Smooth muscle cell (in vitro differentiated cells): ENCODE data around the gene HS6ST3. TPM values are rescaled to one million over a fixed set of nuclear protein-coding genes. Genes with fewer than 3 reads are reported as not detected.
"Not testable (repeated sequence)": the region's sequence is repeated elsewhere in the genome, so short reads cannot be mapped to it uniquely, and the experiment has no call there.

ENCODE experiments used
- DNase-seq: peaks from one replicate; lab custom pipeline; 2025; ENCODE audit not compliant: unreplicated experiment; lab: John Stamatoyannopoulos, UW
- H2AFZ ChIP-seq: fragments of 200-600 bp; sonication (generic); 2 replicates; pipeline ENCODE4 v1.6.0; 2016; ENCODE audit warnings: antibody characterized with exemption, low read depth, mild to moderate bottlenecking
- H3F3A ChIP-seq: fragments of 200-600 bp; sonication (generic); 2 replicates; pipeline ENCODE4 v1.6.0; 2017; ENCODE audit warnings: antibody characterized with exemption, low read depth
- H3K27ac ChIP-seq: fragments of 200-600 bp; sonication (generic); 2 replicates; pipeline ENCODE4 v1.5.1; 2016; ENCODE audit warnings: low read depth, mild to moderate bottlenecking
- H3K27me3 ChIP-seq: fragments of 200-600 bp; sonication (generic); 2 replicates; pipeline ENCODE4 v1.6.1; 2016; ENCODE audit warnings: low read depth, mild to moderate bottlenecking
- H3K36me3 ChIP-seq: fragments of 200-600 bp; sonication (generic); 2 replicates; pipeline ENCODE4 v1.5.1; 2016; ENCODE audit warnings: low read depth
- H3K4me1 ChIP-seq: fragments of 200-600 bp; sonication (generic); 2 replicates; pipeline ENCODE4 v1.5.1; 2016; ENCODE audit warnings: low read depth
- H3K4me2 ChIP-seq: fragments of 200-600 bp; sonication (generic); 2 replicates; pipeline ENCODE4 v1.6.0; 2016; ENCODE audit warnings: mild to moderate bottlenecking
- H3K4me3 ChIP-seq: fragments of 200-600 bp; sonication (generic); 2 replicates; pipeline ENCODE4 v1.5.1; 2016; ENCODE audit warnings: mild to moderate bottlenecking
- H3K79me2 ChIP-seq: fragments of 200-600 bp; sonication (generic); 2 replicates; pipeline ENCODE4 v1.6.0; 2016; ENCODE audit warnings: low read depth, mild to moderate bottlenecking
- H3K9ac ChIP-seq: fragments of 200-600 bp; sonication (generic); 2 replicates; pipeline ENCODE4 v1.6.0; 2016; ENCODE audit warnings: low read depth
- H3K9me3 ChIP-seq: fragments of 200-600 bp; sonication (generic); replicated peaks from 2 replicates; pipeline ENCODE4 v1.5.1; 2016; ENCODE audit warnings: low read depth
- H4K20me1 ChIP-seq: fragments of 200-600 bp; sonication (generic); 2 replicates; pipeline ENCODE4 v1.6.0; 2016; ENCODE audit warnings: low read depth
- WGBS: methylation state at CpG from one replicate; pipeline ENCODE4 v1.1.7; 2016; ENCODE audit warnings: low lambda C conversion rate; 5-methylcytosine and 5-hydroxymethylcytosine counted together
- polyA plus RNA-seq: library from polyadenylated mRNA; unstranded; fragments of >200 nt; fragmentation: Nextera tagmentation; extraction: Ambion mirVana; gene quantifications from 2 replicates; pipeline ENCODE4 v1.2.1, GENCODE V29; 2016
- total RNA-seq: library from RNA; depleted of rRNA; stranded (reverse); fragments of >200 nt; gene quantifications from 2 replicates; pipeline ENCODE4 v1.2.3, GENCODE V29; 2014
- TF ChIP-seq, protein P1 (sequence below): fragments of 200-600 bp; sonication (generic); IDR thresholded peaks from 2 replicates; pipeline ENCODE4 v1.5.1; 2017; ENCODE audit warnings: borderline replicate concordance, mild to moderate bottlenecking, antibody characterized with exemption; ENCODE audit not compliant: insufficient read depth, poor library complexity, severe bottlenecking

The HS6ST3 gene
- total and polyA plus RNA-seq, 2 experiments from 2014 or later: 0.09 TPM; not detected in 1

DNA sequence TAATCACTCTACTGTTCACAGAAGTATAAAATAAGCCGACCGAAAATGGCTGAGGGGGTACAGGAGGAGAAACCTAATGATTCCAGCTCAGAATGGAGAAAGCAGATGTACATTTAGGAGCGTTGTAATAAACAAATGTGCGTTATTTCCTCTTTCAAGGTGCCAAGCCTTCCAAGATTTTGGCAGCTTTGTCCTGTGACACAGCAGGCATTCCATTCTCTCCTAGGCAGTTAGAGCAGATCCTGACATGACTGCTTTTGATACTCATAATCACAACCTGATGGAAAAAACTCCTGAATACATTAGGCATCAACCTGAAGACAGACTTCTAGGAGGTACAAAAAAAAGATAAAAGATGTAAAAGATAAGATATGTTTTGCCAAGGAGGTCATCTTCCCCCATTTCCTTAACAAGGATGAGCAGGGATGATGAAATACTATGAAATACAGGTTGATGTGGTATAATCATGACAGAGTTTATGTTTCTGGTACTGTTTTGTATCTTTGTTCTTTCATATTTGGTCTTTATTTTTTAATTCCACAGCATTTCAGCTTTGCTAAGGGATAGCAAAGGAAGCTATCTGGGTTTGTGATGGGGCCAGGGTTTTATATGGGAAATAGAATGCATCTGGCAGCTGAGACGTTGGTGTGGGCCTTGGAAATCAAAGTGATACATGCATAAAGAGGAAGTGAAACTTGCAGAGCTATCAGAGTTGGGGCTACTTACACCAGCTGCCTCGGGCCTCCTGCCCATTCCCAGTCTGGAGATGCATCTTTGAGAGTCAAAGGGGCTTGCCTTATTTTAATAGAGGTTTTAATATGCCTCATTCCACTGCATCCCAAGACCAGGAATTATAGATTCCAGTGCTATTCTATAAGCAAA, 681.8 kb downstream of the HS6ST3 start:
- no peak overlapping the region for H3K27ac ChIP-seq

DNA sequence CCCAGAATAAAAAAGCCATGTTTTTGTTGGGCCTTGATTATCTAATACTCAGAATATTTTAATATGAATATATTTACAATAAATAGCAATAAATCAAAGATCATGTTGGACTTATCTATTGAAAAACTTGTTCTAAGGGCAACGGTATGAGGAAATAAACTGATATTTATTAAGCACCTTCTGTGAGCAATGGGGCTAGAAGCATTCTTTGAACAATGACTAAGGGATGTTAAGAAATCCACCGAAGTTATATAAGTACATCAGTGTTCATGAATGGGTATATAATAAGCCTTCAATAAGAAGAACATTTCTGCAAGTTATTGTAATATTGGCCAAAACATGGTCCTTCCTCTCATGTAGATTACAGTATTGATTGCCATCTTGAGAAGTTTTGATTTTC, 682.5 kb downstream of the HS6ST3 start:
- no peaks in the 10 kb centered on the region for H3K27me3 ChIP-seq
- H2AFZ ChIP-seq: no peak overlapping the region
- H3K4me2 ChIP-seq: no peak overlapping the region
- H4K20me1 ChIP-seq: no peaks in the 10 kb centered on the region
- no peaks in the 10 kb centered on the region for H3K79me2 ChIP-seq
- H3K27ac ChIP-seq: no peak overlapping the region
- H3F3A ChIP-seq: no peaks in the 10 kb centered on the region
- no peak for DNase-seq
- no peaks in the 10 kb centered on the region for H3K36me3 ChIP-seq
- no peak overlapping the region for H3K9ac ChIP-seq
- WGBS: 97% methylated on average over 2 of the region's 2 CpGs
- H3K9me3 ChIP-seq: no peaks in the 10 kb centered on the region
- H3K4me1 ChIP-seq: peaks cover 6% of the 10 kb centered on the region
- H3K4me3 ChIP-seq: no peak overlapping the region
- TF ChIP-seq, protein P1, sequence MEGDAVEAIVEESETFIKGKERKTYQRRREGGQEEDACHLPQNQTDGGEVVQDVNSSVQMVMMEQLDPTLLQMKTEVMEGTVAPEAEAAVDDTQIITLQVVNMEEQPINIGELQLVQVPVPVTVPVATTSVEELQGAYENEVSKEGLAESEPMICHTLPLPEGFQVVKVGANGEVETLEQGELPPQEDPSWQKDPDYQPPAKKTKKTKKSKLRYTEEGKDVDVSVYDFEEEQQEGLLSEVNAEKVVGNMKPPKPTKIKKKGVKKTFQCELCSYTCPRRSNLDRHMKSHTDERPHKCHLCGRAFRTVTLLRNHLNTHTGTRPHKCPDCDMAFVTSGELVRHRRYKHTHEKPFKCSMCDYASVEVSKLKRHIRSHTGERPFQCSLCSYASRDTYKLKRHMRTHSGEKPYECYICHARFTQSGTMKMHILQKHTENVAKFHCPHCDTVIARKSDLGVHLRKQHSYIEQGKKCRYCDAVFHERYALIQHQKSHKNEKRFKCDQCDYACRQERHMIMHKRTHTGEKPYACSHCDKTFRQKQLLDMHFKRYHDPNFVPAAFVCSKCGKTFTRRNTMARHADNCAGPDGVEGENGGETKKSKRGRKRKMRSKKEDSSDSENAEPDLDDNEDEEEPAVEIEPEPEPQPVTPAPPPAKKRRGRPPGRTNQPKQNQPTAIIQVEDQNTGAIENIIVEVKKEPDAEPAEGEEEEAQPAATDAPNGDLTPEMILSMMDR: no peak

More for the DNA sequence above, 681.8 kb downstream of the HS6ST3 start:
- Histone ChIP-seq H3K4me3 (no peak overlapping the region), H4K20me1 (no peaks in the 10 kb centered on the region), H3K27me3 (no peaks in the 10 kb centered on the region), H3F3A (no peaks in the 10 kb centered on the region), H3K9me3 (no peaks in the 10 kb centered on the region), H2AFZ (no peak overlapping the region), H3K4me2 (no peak overlapping the region), H3K9ac (no peak overlapping the region), H3K4me1 (peaks cover 7% of the 10 kb centered on the region), H3K79me2 (no peaks in the 10 kb centered on the region), H3K36me3 (no peaks in the 10 kb centered on the region)
- TF ChIP-seq, protein P1: no peak
- DNase-seq: no peak
- 83% methylated on average over 6 of the region's 6 CpGs for WGBS

DNA sequence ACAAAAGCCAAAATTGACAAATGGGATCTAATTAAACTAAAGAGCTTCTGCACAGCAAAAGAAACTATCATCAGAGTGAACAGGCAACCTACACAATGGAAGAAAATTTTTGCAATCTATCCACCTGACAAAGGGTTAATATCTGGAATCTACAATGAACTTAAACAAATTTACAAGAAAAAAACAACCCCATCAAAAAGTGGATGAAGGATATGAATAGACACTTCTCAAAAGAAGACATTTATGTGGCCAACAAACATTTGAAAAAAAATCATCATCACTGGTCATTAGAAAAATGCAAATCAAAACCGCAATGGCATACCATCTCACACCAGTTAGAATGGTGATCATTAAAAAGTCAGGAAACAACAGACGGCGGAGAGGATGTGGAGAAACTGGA, 688.4 kb downstream of the HS6ST3 start:
- H3K27ac ChIP-seq, H3K9me3 ChIP-seq, H3F3A ChIP-seq, H3K4me2 ChIP-seq, H3K27me3 ChIP-seq, H3K9ac ChIP-seq, DNase-seq, H3K4me1 ChIP-seq, H3K79me2 ChIP-seq, H2AFZ ChIP-seq, H4K20me1 ChIP-seq, H3K36me3 ChIP-seq, H3K4me3 ChIP-seq: not testable (repeated sequence)
- WGBS: 97% methylated on average over 3 of the region's 3 CpGs

DNA sequence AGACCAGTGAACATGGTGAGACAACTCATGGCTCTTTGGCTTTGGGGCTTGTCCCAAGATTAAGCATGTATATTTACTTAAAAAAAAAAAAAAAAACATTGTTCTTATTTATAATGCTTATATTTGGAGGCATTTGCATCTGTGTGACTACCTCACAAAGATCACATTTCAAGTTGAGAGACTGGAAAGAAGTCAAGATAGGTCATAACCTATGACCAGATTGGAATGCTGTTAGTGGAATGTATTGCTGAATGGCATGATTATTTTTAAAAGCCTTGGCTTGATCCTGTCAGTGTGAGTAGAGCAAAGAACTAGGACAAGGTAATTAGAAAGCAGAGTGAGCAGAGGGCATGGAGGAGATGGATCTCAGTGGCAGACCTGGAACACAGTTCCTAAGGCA, 689.8 kb downstream of the HS6ST3 start:
- H3K4me2 ChIP-seq: no peak overlapping the region
- no peak overlapping the region for H3K9ac ChIP-seq
- H2AFZ ChIP-seq: no peak overlapping the region
- no peaks in the 10 kb centered on the region for H4K20me1 ChIP-seq
- H3K27ac ChIP-seq: no peak overlapping the region
- no peaks in the 10 kb centered on the region for H3K36me3 ChIP-seq
- no peaks in the 10 kb centered on the region for H3K9me3 ChIP-seq
- no peaks in the 10 kb centered on the region for H3K4me1 ChIP-seq
- H3F3A ChIP-seq: no peaks in the 10 kb centered on the region
- H3K79me2 ChIP-seq: no peaks in the 10 kb centered on the region
- no peak overlapping the region for H3K4me3 ChIP-seq
- TF ChIP-seq, protein P1: no peak
- no peaks in the 10 kb centered on the region for H3K27me3 ChIP-seq
- DNase-seq: no peak
